D341Med (cell line): Measurements from ENCODE around the gene BTBD16.
A peak's percentile ranks its signal among the peaks of the same experiment; 100 is the strongest.

Experiments used
- DNase-seq: peaks from one replicate; pipeline ENCODE4 v3.0.0; 2012; ENCODE audit warnings: low spot score

BTBD16 gene

DNA sequence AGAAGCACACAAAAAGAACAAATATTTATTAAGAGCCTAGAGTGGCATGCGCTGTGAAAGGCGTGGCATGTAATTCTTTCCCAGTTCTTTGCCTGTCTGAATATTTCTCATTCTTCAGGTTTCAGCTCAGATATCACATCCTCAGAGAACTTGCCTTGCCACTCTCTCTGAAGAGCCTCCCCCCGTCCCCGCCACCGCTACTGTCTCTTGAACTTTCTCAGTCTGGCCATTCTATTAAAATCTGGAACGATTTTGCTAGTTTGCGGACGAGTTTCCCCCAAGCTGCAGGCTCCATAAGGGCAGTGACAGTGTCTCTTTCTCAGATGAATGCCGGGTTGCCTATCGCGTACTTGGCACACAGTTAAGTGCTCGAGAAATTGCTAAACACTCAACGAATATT lies 102.6 kb downstream of the BTBD16 start:
- no peak for DNase-seq

DNA sequence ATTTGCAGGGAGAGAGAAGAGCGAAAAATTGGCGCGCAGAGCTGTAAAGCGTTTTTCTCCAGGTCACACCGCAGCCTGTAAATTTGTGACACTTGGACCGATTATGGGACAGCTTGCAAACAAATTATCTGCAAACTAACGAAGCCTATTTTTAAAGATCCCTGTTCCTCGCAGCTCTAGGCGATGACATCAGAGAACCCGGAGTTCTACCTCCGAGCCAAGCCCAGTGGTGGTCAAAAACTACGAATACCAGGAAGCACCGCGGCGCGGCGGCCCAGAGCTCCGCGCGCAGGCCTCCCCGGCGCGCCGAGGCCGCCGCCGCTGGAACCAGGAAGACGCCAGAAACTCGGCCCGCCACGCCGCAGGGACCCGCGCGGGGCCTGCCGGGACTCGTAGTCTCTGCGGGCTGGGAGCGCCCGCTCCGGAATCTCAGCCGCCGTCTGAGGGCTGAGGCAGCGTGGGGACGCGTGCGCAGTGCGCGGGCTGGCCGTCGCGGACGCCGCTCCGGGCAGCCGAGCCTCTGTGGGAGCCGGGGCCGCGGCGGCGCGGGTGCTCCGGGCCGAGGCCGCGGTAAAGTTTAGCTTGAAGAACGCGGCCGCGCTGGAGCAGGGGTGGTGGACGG lies 103.3 kb downstream of the BTBD16 start, which contains the start of gene PLEKHA1:
TSS of gene PLEKHA1 (plus strand) at position 472 of the 622 bp plus-strand sequence. CDS start 18,493 bp downstream, outside the sequence.
- peak; percentile 88 for DNase-seq

DNA sequence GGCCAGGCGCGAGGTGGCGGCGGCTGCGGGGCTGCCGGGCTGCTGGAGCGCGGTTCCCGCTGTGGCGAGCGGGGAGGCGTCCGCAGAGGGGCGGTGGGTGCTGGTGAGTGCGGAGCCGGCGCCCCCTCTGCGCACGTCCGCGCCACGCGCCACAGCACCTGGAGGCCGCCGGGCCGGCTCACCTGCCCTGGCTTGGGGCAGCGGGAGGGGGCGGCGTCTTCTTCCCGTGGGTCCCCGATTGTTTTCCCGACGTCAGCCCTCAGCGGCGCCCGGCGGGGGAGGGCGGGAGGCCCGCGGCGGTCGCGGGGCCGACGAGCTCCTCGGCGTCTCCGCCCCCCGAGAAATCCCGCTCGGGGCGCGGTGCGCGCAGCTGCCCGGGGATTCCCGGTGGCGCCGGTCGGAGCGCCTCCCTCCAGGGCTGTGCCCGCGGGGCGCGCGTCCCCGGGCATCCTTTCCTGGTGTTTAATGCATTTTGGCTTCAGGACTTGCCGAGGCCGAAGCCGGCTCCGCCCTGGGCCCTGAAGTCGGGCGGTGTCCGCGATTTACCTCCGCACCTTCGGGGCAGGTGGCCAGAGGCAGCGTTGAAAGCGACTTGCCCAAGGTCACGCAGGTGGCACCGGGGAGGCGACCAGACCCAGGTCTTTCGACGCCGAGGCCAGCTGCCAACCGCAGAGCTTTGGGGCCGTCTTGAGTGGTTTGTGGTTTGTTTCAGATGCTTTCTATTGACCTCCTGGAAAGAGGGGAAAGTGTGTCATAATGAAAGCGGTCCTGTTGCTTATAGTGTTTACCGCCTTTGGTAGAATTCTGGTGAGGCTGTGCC lies 104.0 kb downstream of the BTBD16 start:
- DNase-seq, result peak; percentile 79

DNA sequence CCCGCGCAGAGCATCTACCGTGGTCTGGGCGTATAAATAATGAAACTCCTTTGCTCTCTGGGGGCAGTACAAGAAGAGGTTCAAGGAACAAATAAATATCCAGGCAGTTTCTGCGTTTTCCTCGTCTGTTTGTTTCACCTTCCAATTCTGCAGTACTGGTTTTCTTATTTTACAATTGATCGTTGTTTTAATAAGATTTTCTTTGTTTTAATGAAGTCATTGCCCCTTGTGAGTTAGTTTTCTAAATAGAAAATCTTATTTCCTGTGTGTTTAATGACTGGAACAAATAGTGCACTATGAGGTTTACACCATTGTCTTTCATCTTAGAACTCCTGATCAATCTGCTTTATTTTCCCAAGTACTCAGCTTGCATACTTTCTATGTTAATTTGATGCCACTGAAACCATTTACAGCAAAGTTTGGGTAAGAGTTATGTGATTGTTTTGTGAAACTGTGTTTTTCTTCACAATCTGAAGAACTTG lies 104.6 kb downstream of the BTBD16 start:
- no peak for DNase-seq

DNA sequence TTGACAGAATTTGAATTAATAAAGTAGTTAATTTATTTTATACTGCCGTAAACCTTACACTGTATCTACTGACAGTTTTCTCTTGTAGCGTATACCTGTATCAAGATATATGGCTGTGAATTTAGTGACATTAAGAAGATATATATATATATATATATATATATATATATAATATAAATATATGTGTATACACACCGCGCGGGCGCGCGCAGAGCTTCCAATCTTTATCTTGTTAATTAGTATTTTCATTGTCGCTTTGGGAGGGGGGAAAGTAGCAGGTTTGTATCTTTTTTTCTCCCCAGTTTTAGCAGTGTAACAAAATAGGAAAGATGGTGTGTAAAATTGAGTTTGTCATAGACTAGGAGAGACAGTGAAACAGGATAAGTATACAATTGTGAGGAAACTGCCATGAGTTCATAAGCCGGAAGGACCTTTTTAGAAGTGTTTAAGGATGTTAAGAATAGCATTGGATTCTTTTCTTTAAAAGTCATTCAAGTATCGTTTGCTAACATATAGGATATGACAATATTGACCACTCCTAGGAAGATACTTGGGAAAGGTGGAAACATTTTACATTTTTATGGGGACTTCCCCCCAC lies 105.4 kb downstream of the BTBD16 start:
- no peak for DNase-seq

DNA sequence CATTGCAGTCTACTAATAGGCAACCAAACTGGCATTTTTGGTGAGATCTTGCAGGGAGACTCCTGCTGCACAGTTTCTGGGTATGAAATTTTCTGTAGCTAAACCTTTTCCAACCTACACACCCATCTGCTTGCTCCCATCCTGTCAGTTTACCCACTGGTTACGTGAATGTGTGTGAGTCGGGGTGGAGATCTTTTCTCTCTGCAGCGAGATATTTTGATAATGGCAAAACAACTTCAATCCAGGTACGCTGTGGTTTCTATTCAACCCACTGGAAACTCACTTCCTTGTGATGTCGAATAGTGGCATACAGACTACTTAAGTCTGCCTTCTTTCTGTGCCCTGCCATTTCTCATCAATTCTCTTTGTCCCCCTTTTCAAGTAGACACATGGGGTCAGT lies 107.9 kb downstream of the BTBD16 start:
- no peak for DNase-seq

DNA sequence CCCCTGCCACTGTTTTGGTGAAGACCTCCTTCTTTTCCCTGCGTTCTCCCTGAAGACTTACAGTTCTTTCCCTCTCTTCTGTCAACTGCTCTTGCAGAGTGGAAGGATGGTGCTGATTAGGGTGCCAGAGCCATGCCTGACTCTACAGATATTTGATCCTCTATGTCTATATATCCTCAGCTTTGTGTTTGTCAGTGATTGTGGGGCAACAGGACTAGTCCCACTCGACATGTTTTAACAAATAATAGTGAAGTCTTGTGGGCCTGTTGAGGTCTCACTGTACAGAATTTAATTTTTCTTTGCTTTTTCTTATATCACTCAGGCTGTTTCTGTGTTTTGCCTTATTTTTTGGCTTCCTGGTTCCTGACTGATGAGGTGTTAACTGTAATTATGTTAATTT lies 108.4 kb downstream of the BTBD16 start:
- no peak for DNase-seq

DNA sequence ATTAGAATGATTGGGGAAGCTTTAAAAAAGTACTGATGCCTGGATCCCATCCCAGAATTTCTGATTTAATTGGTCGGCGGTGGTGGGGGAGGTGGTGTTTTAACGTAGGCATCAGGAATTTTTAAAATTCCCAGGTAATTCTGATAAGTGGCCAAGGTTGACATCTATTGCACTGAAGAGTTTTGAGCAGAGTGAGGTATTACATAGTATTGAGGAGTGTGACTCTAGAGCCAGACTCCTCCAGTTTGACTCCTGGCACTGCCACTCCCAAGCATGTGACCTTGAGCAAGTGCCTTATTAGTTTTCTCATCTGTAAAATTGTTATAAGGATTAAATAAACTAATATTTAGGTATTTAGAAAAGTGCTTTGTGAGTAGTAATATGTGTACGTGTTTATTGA lies 109.6 kb downstream of the BTBD16 start:
- no peak for DNase-seq

DNA sequence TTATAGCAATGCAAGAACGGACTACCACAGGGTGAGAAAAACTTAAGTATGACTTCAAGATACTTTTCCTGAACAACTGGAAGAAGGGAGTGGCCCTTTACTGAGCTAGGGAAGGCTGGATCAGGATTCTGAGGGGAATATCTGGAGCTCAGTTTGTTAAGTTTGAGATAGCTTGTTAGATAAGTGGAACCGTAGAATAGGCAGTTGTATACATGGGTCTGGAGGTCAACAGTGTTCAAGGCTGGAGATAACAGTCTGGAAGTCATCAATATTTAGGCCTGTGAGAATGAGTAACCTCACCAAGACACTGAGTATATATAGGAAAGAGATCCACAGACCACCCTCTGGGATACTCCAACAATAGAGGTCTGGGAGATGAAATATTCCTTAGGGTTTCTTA lies 110.6 kb downstream of the BTBD16 start:
- no peak for DNase-seq

DNA sequence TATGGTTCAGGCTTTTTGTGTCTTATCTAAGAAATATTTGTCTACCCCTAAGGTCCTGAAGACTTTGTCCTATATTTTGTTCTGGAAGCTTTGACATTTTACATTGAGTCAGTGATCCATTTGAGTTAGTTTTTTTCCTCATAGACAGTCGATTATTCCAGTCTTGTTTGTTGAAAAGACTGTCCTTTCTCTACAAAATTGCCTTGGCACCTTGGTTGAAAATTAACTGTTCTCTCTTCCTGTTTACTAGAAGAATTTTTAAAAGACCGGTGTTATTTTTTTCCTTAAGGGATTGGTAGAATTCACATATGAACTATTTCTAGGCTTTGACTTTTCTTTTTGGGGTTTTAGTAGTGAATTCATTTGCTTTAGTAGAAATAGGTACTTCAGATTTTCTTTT lies 115.4 kb downstream of the BTBD16 start:
- no peak for DNase-seq

DNA sequence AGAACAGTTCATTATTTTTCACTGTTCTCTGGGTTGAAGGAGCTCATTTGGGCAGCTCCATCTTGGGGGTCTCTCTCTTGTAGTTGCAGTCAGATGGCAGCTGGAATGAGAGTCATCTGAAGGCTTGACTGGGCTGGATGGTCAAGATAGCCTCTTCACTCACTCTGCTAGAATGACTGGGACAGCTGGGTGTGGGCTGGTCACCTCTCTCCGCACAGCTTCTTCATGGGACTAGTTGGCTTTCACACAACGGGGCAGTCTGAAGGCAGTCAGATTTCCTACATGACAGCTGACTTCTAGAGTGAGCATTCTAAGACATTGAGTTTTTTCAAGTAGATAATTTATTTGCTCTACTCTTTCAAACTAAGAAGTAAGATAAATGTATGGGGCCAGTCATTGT lies 116.5 kb downstream of the BTBD16 start:
- no peak for DNase-seq
